Heart left ventricle (tissue), 16 donors: ENCODE results near the gene PIP4P1. TPM values are rescaled to one million over a fixed set of nuclear protein-coding genes. Genes with fewer than 3 reads are reported as not detected.

ENCODE experiments used
- ATAC-seq, 4 donors: fragments of 200-7000 bp; cut with Tn5 transposase; one replicate each; pipeline ENCODE4 v1.9.1; 2020 to 2022; ENCODE audit warnings: moderate library complexity in 4 of 4, mild to moderate bottlenecking in 3 of 4, moderate number of reproducible peaks in 1 of 4
- DNase-seq, 5 donors: peaks; one replicate each; pipeline ENCODE4 v3.0.0-alpha.2; 2020
- H3K27ac ChIP-seq, 12 donors: fragments of 200-600 bp; sonication (generic) in 4 of 12; one replicate each; pipeline versions ENCODE4 v1.5.0 to v1.8.0; 2016 to 2022; ENCODE audit warnings: mild to moderate bottlenecking in 2 of 12
- H3K27me3 ChIP-seq, 9 donors: fragments of 200-600 bp; sonication (generic) in 2 of 9; one replicate each; pipeline versions ENCODE4 v1.5.1 to v1.8.0; 2016 to 2022; ENCODE audit warnings: mild to moderate bottlenecking in 3 of 9
- H3K36me3 ChIP-seq, 9 donors: fragments of 200-600 bp; sonication (generic) in 2 of 9; one replicate each; pipeline versions ENCODE4 v1.5.0 to v1.8.0; 2018 to 2022; ENCODE audit warnings: mild to moderate bottlenecking in 2 of 9
- H3K4me1 ChIP-seq, 12 donors: fragments of 200-600 bp; sonication (generic) in 4 of 12; one replicate each; pipeline versions ENCODE4 v1.5.0 to v1.8.0; 2016 to 2022; ENCODE audit warnings: mild to moderate bottlenecking in 3 of 12
- H3K4me3 ChIP-seq, 12 donors: fragments of 200-600 bp; sonication (generic) in 4 of 12; one replicate each; pipeline versions ENCODE4 v1.5.0 to v1.8.0; 2017 to 2022; ENCODE audit warnings: mild to moderate bottlenecking in 9 of 12, moderate library complexity in 4 of 12
- H3K9me3 ChIP-seq, 12 donors: fragments of 200-600 bp; sonication (generic) in 4 of 12; one replicate each; pipeline versions ENCODE4 v1.5.0 to v1.8.0; 2016 to 2022; ENCODE audit warnings: mild to moderate bottlenecking in 1 of 12
- CTCF ChIP-seq, 12 donors: fragments of 200-600 bp; sonication (generic) in 4 of 12; IDR thresholded peaks; one replicate each; pipeline versions ENCODE4 v1.5.0 to v1.8.0; 2018 to 2022; ENCODE audit warnings: antibody characterized with exemption in 12 of 12, mild to moderate bottlenecking in 5 of 12
- POLR2A ChIP-seq, 2 donors: fragments of 450-650 bp; IDR thresholded peaks; one replicate each; pipeline ENCODE4 v1.6.1; 2017; ENCODE audit warnings: antibody characterized with exemption in 2 of 2, mild to moderate bottlenecking in 2 of 2, moderate library complexity in 2 of 2
- WGBS, 4 donors: extraction: QIAGEN DNeasy Blood & Tissue Kit in 2 of 4; methylation state at CpG; one replicate each; pipeline versions ENCODE4 v1.1.5 to v1.1.7; 2013 to 2018; 5-methylcytosine and 5-hydroxymethylcytosine counted together
- intact Hi-C, 10 donors: fragments of 100-400 bp; cut with DNase I; formaldehyde crosslinking; loops; one replicate each; pipeline versions ENCODE4 v1.11.1 to v1.14.2; 2022
- polyA plus RNA-seq, 2 donors: library from polyadenylated mRNA; stranded (reverse); fragments of 200-250 nt; gene quantifications; one replicate each; pipeline ENCODE4 v1.2.3, GENCODE V29; 2013
- total RNA-seq, 9 donors: library from RNA; depleted of rRNA in 2 of 9; stranded (reverse); fragments of >200 nt in 2 of 9; fragmentation: NEBNext Ultra II Directional in 3 of 9; extraction: Animal tissue kit (Norgen Biotek cat#: 25700) in 3 of 9; gene quantifications; one replicate each; pipeline versions ENCODE4 v1.1.0 to v1.2.4, GENCODE V29; 2016 to 2023
- donor health status: ischemic (EF 13 %, LVEDD 7.1; RV severe dilation, severe dysfunction).
- donor health status: healthy with polysubstance abuse.
- donor health status: DM: no; HTN: yes; CAD: no.
- donor health status: DM: no; HTN: no; CAD: no.
- donor health status: ischemic (EF 25% LVEDD 6.9; RV normal size, moderate dysfunction).
- donor health status: ischemic (EF 25% LVEDD 5.7; RV mildly dilated, moderate dysfunction).
- donor health status: healthy.
- donor health status: DM: yes; HTN: yes; CAD: no.
- donor health status: ischemic (EF 35%, LVEDD 5.7; RV mildly dilated, moderate dysfunction).
- donor health status: nonischemic (EF 11% LVEDD 7.7; RV severe dilation, severe dysfunction).
- donor health status: DM: yes; HTN: yes; CAD: no.
- donor health status: PGD.
- donor health status: ischemic (EF 29% LVEDD 5.4; RV normal size, mild dysfunction).
- donor health status: nonischemic (EF 23%, LVEDD 6.1; RV moderate dilation, normal function).

PIP4P1 gene
- total and polyA plus RNA-seq, 11 donors, result 12.3 to 39.8 (median 18.0) TPM

GRCh38 chr14:20458031-20458789 lies 3.0 kb downstream of the PIP4P1 start:
- H3K27me3 ChIP-seq, result no peaks in the 10 kb centered on the region
- TF ChIP-seq POLR2A (IDR thresholded peaks at IDR 0.05) (no peak), CTCF (IDR thresholded peaks at IDR 0.05) (no peak)
- peaks cover 0 to 45% (median 39%) of the 10 kb centered on the region in 9 donors for H3K36me3 ChIP-seq
- 43 to 70% (median 54%) methylated on average over 6 to 8 of the region's 8 CpGs for WGBS, 4 donors
- H3K9me3 ChIP-seq, result no peaks in the 10 kb centered on the region
- intact Hi-C loops, result loop anchor here in 7 of 10 donors (5.0 to 10.0 kb wide), 9 partner anchors 46 to 227 kb away; partner anchors contain the start of genes PARP2 (in 5 of the 7), RNASE4 (in 2 of the 7), TEP1 (in 2 of the 7) and ANG (in 1 of the 7)
- ATAC-seq (no peak), DNase-seq (no peak)
- H3K4me1 ChIP-seq, result peaks cover 0 to 70% (median 34%) of the 10 kb centered on the region in 12 donors
- H3K27ac ChIP-seq, result peak overlapping the region in 1 of 12 donors; percentile 95
- H3K4me3 ChIP-seq, result no peak overlapping the region

- peaks cover 0 to 65% (median 38%) of the 10 kb centered on the region in 12 donors for H3K4me1 ChIP-seq
- intact Hi-C loops, result loop anchor here in 7 of 10 donors (5.0 to 10.0 kb wide), 9 partner anchors 45 to 228 kb away; partner anchors contain the start of genes PARP2 (in 5 of the 7), RNASE4 (in 2 of the 7), TEP1 (in 2 of the 7) and ANG (in 1 of the 7)
Observed at GRCh38 chr14:20456971-20457370, 4.3 kb downstream of the PIP4P1 start.

GRCh38 chr14:20455355-20456300 lies 5.6 kb downstream of the PIP4P1 start:
- TF ChIP-seq CTCF (IDR thresholded peaks at IDR 0.05) (no peak), POLR2A (IDR thresholded peaks at IDR 0.05) (no peak)
- 1 to 2% (median 1%) methylated on average over 39 of the region's 39 CpGs for WGBS, 4 donors
- no peaks in the 10 kb centered on the region for H3K9me3 ChIP-seq
- no peaks in the 10 kb centered on the region for H3K27me3 ChIP-seq
- H3K4me3 ChIP-seq, result peak overlapping the region; percentile 71 to 92 (median 81)
- intact Hi-C loops, result loop anchor here (1.0 to 10.0 kb wide), 13 partner anchors 42 to 229 kb away; partner anchors contain the start of genes PARP2 (in 6 of the 10), TEP1 (in 5 of the 10), RNASE4 (in 2 of the 10) and ANG (in 1 of the 10)
- DNase-seq, result peak in 1 of 5 donors; percentile 58
- peak overlapping the region; percentile 88 to 98 (median 93) for H3K27ac ChIP-seq
- ATAC-seq, result peak; percentile 19 to 66 (median 61)
- peaks cover 0 to 62% (median 35%) of the 10 kb centered on the region in 12 donors for H3K4me1 ChIP-seq
- peaks cover 0 to 67% (median 58%) of the 10 kb centered on the region in 9 donors for H3K36me3 ChIP-seq

More at GRCh38 chr14:20456971-20457370, 4.3 kb downstream of the PIP4P1 start:
- H3K36me3 ChIP-seq, result peaks cover 0 to 54% (median 44%) of the 10 kb centered on the region in 9 donors
- H3K4me3 ChIP-seq, result no peak overlapping the region
- H3K9me3 ChIP-seq, result no peaks in the 10 kb centered on the region
- no peaks in the 10 kb centered on the region for H3K27me3 ChIP-seq
- DNase-seq (no peak), ATAC-seq (no peak)
- 77 to 82% (median 80%) methylated on average over 13 of the region's 13 CpGs for WGBS, 4 donors
- H3K27ac ChIP-seq, result peak overlapping the region in 2 of 12 donors; percentile 7 to 95
- TF ChIP-seq POLR2A (IDR thresholded peaks at IDR 0.05) (no peak), CTCF (IDR thresholded peaks at IDR 0.05) (no peak)
